ENCODE measurements around the gene MRPS7.

Gene MRPS7

DNA sequence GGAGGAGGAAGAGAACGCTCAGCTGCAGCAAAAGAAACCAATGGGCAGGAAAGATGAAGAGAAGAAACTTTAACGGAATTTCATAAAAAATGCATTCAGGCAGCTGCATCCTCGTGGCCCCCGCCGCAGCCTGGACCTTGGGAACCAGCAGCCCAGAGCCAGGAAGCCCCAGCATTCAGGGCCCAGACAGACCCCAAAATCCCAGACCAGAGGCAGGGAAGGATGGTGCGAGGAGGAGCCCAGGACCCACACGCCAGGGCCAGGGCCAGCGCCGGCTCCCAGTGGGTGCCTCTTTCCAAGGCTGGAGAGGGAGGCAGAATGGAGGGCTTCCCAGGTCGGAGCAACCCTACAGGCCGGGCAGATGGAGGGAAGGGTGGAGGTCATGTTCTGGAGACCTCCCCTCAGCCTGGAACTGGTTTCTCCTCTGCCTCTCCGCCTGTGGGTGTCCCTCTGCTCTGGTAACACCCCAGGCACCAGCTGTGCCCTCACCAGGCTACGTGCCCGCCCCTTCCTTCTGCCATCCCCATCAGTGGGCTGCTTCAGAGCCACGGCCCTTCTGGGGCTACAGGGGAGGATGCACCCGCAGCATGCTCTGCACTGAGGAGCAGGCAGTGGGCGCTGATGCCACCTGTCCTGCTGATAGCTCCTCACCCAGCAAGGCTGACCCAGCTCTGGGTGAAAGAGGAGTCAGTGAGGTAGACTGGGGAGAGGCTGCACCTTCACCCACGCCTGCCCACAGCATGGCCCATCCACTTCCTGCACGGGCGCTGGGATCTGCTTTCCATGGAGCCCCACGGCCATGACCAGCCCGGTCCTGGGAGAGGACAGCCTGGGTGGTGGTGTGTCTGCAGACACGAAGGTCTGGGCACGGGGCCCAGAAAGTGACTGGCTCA, 10.5 kb downstream of the MRPS7 start:
- H3K27ac ChIP-seq (ENCODE audit: extremely low read depth, low read depth, low read length) = peak overlapping the region; percentile 94; the same call in 1 of the 2 replicates
- H3K9me3 ChIP-seq (ENCODE audit: control insufficient read depth, insufficient read depth, low read depth, low read length) = no peaks in the 10 kb centered on the region
- H3K36me3 ChIP-seq (ENCODE audit: control insufficient read depth in 2 of 2, insufficient read depth in 1 of 2, low read length in 2 of 2) = peaks cover 5 to 39% of the 10 kb centered on the region in 2 experiments; a peak in 2 of 3 replicates
- peak overlapping the region; percentile 78 for H3K4me3 ChIP-seq (ENCODE audit: low read depth, low read length)
- ChIA-PET POLR2A (interaction anchor here (0.6 to 6.6 kb wide), 9 partner anchors 11 to 399 kb away, joined by 3 to 111 read pairs (median 13); partner anchors contain the start of genes FDXR, GGA3, GRB2 and MRPS7), CTCF (interaction anchor here (0.6 to 5.1 kb wide), 14 partner anchors 9 to 254 kb away, joined by 3 to 61 read pairs (median 5); partner anchors contain the start of genes GGA3, MRPS7 and SLC25A19)
- peaks cover 8% of the 10 kb centered on the region; the same call in 1 of the 2 replicates for H3K4me1 ChIP-seq (ENCODE audit: control insufficient read depth, insufficient read depth, low read length)
- TF ChIP-seq, protein P1, sequence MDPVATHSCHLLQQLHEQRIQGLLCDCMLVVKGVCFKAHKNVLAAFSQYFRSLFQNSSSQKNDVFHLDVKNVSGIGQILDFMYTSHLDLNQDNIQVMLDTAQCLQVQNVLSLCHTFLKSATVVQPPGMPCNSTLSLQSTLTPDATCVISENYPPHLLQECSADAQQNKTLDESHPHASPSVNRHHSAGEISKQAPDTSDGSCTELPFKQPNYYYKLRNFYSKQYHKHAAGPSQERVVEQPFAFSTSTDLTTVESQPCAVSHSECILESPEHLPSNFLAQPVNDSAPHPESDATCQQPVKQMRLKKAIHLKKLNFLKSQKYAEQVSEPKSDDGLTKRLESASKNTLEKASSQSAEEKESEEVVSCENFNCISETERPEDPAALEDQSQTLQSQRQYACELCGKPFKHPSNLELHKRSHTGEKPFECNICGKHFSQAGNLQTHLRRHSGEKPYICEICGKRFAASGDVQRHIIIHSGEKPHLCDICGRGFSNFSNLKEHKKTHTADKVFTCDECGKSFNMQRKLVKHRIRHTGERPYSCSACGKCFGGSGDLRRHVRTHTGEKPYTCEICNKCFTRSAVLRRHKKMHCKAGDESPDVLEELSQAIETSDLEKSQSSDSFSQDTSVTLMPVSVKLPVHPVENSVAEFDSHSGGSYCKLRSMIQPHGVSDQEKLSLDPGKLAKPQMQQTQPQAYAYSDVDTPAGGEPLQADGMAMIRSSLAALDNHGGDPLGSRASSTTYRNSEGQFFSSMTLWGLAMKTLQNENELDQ (tag by site-specific recombination; IDR thresholded peaks at IDR 0.05; ENCODE audit: low read depth) = no peak
- TF ChIP-seq ZNF555 (tag by site-specific recombination; conservative IDR thresholded peaks at IDR 0.05) (no peak), ZNF585B (tag by site-specific recombination; IDR thresholded peaks at IDR 0.05) (no peak), SP2 (tag by site-specific recombination; IDR thresholded peaks at IDR 0.05) (peak; percentile 45), ZNF776 (tag by site-specific recombination; IDR thresholded peaks at IDR 0.05; ENCODE audit: borderline replicate concordance) (no peak), BCL11A (tag by site-specific recombination; IDR thresholded peaks at IDR 0.05; ENCODE audit: low read depth) (no peak), REPIN1 (tag by site-specific recombination; IDR thresholded peaks at IDR 0.05; ENCODE audit: low read depth) (no peak), ZBTB1 (tag by site-specific recombination; IDR thresholded peaks at IDR 0.05) (no peak), ZNF366 (tag by site-specific recombination; conservative IDR thresholded peaks at IDR 0.05) (no peak; the same call in 1 of the 2 replicates), ZFHX2 (tag by site-specific recombination; conservative IDR thresholded peaks at IDR 0.05) (peak; percentile 62; the same call in 1 of the 2 replicates), KLF9 (tag by site-specific recombination; IDR thresholded peaks at IDR 0.05; ENCODE audit: low read depth) (no peak), EGR2 (tag by site-specific recombination; IDR thresholded peaks at IDR 0.05; ENCODE audit: low read depth) (0 out of 2 replicates have a peak, but pooled peaks have one; percentile 5), YY1 (tag by site-specific recombination; IDR thresholded peaks at IDR 0.05) (no peak), SP3 (tag by site-specific recombination; IDR thresholded peaks at IDR 0.05) (peak; percentile 48; the same call in 1 of the 2 replicates), WT1 (tag by site-specific recombination; IDR thresholded peaks at IDR 0.05) (0 out of 2 replicates have a peak, but pooled peaks have one; percentile 0), ZNF521 (tag by site-specific recombination; IDR thresholded peaks at IDR 0.05) (no peak), ZNF658 (tag by site-specific recombination; IDR thresholded peaks at IDR 0.05) (no peak), ZNF335 (tag by site-specific recombination; conservative IDR thresholded peaks at IDR 0.05) (peak; percentile 96), ZNF302 (tag by site-specific recombination; IDR thresholded peaks at IDR 0.05; ENCODE audit: low read depth) (no peak)
- TF ChIP-seq, protein P2, sequence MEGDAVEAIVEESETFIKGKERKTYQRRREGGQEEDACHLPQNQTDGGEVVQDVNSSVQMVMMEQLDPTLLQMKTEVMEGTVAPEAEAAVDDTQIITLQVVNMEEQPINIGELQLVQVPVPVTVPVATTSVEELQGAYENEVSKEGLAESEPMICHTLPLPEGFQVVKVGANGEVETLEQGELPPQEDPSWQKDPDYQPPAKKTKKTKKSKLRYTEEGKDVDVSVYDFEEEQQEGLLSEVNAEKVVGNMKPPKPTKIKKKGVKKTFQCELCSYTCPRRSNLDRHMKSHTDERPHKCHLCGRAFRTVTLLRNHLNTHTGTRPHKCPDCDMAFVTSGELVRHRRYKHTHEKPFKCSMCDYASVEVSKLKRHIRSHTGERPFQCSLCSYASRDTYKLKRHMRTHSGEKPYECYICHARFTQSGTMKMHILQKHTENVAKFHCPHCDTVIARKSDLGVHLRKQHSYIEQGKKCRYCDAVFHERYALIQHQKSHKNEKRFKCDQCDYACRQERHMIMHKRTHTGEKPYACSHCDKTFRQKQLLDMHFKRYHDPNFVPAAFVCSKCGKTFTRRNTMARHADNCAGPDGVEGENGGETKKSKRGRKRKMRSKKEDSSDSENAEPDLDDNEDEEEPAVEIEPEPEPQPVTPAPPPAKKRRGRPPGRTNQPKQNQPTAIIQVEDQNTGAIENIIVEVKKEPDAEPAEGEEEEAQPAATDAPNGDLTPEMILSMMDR (tag by site-specific recombination; IDR thresholded peaks at IDR 0.05) = peak; percentile 38; the same call in 1 of the 2 replicates
- TF ChIP-seq, protein P3, sequence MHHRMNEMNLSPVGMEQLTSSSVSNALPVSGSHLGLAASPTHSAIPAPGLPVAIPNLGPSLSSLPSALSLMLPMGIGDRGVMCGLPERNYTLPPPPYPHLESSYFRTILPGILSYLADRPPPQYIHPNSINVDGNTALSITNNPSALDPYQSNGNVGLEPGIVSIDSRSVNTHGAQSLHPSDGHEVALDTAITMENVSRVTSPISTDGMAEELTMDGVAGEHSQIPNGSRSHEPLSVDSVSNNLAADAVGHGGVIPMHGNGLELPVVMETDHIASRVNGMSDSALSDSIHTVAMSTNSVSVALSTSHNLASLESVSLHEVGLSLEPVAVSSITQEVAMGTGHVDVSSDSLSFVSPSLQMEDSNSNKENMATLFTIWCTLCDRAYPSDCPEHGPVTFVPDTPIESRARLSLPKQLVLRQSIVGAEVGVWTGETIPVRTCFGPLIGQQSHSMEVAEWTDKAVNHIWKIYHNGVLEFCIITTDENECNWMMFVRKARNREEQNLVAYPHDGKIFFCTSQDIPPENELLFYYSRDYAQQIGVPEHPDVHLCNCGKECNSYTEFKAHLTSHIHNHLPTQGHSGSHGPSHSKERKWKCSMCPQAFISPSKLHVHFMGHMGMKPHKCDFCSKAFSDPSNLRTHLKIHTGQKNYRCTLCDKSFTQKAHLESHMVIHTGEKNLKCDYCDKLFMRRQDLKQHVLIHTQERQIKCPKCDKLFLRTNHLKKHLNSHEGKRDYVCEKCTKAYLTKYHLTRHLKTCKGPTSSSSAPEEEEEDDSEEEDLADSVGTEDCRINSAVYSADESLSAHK (tag by site-specific recombination; IDR thresholded peaks at IDR 0.05) = no peak
- TF ChIP-seq, protein P4, sequence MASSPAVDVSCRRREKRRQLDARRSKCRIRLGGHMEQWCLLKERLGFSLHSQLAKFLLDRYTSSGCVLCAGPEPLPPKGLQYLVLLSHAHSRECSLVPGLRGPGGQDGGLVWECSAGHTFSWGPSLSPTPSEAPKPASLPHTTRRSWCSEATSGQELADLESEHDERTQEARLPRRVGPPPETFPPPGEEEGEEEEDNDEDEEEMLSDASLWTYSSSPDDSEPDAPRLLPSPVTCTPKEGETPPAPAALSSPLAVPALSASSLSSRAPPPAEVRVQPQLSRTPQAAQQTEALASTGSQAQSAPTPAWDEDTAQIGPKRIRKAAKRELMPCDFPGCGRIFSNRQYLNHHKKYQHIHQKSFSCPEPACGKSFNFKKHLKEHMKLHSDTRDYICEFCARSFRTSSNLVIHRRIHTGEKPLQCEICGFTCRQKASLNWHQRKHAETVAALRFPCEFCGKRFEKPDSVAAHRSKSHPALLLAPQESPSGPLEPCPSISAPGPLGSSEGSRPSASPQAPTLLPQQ (tag by site-specific recombination; IDR thresholded peaks at IDR 0.05) = no peak
- TF ChIP-seq, protein P5, sequence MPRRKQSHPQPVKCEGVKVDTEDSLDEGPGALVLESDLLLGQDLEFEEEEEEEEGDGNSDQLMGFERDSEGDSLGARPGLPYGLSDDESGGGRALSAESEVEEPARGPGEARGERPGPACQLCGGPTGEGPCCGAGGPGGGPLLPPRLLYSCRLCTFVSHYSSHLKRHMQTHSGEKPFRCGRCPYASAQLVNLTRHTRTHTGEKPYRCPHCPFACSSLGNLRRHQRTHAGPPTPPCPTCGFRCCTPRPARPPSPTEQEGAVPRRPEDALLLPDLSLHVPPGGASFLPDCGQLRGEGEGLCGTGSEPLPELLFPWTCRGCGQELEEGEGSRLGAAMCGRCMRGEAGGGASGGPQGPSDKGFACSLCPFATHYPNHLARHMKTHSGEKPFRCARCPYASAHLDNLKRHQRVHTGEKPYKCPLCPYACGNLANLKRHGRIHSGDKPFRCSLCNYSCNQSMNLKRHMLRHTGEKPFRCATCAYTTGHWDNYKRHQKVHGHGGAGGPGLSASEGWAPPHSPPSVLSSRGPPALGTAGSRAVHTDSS (tag by site-specific recombination; IDR thresholded peaks at IDR 0.05) = no peak
- TF ChIP-seq, protein P6, sequence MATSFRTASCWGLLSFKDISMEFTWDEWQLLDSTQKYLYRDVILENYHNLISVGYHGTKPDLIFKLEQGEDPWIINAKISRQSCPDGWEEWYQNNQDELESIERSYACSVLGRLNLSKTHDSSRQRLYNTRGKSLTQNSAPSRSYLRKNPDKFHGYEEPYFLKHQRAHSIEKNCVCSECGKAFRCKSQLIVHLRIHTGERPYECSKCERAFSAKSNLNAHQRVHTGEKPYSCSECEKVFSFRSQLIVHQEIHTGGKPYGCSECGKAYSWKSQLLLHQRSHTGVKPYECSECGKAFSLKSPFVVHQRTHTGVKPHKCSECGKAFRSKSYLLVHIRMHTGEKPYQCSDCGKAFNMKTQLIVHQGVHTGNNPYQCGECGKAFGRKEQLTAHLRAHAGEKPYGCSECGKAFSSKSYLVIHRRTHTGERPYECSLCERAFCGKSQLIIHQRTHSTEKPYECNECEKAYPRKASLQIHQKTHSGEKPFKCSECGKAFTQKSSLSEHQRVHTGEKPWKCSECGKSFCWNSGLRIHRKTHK (tag by site-specific recombination; IDR thresholded peaks at IDR 0.05) = no peak

Data from HEK293 (cell line).